Testis (tissue), 3 donors: Measurements from ENCODE around the gene OR1K1. TPM values are rescaled to one million over a fixed set of nuclear protein-coding genes. Genes with fewer than 3 reads are reported as not detected.
"Not testable (repeated sequence)": the region's sequence is repeated elsewhere in the genome, so short reads cannot be mapped to it uniquely, and the experiment has no call there.

ENCODE experiments used
- DNase-seq: peaks from one replicate; pipeline ENCODE4 v3.0.0-alpha.2; 2019
- H3K27ac ChIP-seq, 2 donors: fragments of 200-600 bp; sonication (generic); one replicate each; pipeline ENCODE4 v1.5.1; 2019
- H3K27me3 ChIP-seq: fragments of 200-600 bp; sonication (generic); one replicate; pipeline ENCODE4 v1.5.1; 2019
- H3K36me3 ChIP-seq: fragments of 200-600 bp; sonication (generic); one replicate; pipeline ENCODE4 v1.5.1; 2017; ENCODE audit warnings: low read depth; ENCODE audit errors: missing control alignments
- H3K4me1 ChIP-seq: fragments of 200-600 bp; sonication (generic); one replicate; pipeline ENCODE4 v1.5.1; 2019
- H3K4me3 ChIP-seq, 2 donors: fragments of 200-600 bp; sonication (generic); one replicate each; pipeline ENCODE4 v1.5.1; 2017 to 2019
- H3K9me3 ChIP-seq: fragments of 200-600 bp; sonication (generic); one replicate; pipeline ENCODE4 v1.5.1; 2017
- CTCF ChIP-seq, 3 experiments: fragments of 450-650 bp in 2 of 3; fragments of 200-600 bp in 1 of 3; sonication (generic) in 1 of 3; IDR thresholded peaks; one replicate each; pipeline ENCODE4 v1.5.1; 2016 to 2019; ENCODE audit warnings: antibody characterized with exemption in 3 of 3, mild to moderate bottlenecking in 2 of 3, moderate library complexity in 1 of 3
- POLR2A ChIP-seq: fragments of 450-650 bp; IDR thresholded peaks from one replicate; pipeline ENCODE4 v1.6.1; 2017; ENCODE audit warnings: antibody characterized with exemption, mild to moderate bottlenecking, moderate library complexity
- WGBS, 2 donors: methylation state at CpG; one replicate each; pipeline ENCODE4 v1.1.5; 2018; 5-methylcytosine and 5-hydroxymethylcytosine counted together
- intact Hi-C: fragments of 100-400 bp; cut with DNase I; formaldehyde crosslinking; loops from one replicate; pipeline ENCODE4 v1.15.1; 2023; ENCODE audit warnings: low total_unique reads
- polyA plus RNA-seq: library from polyadenylated mRNA; stranded (reverse); fragments of 350-450 nt; fragmentation: Illumina TruSeq; extraction: RNeasy Lipid Tissue Mini Kit (QIAGEN cat#74804); gene quantifications from one replicate; pipeline ENCODE4 v1.2.3, GENCODE V29; 2014; ENCODE audit warnings: low read depth, low replicate concordance; ENCODE audit not compliant: insufficient read depth
- total RNA-seq, 2 donors: library from RNA; depleted of rRNA; stranded (reverse); fragments of >200 nt; gene quantifications; one replicate each; pipeline ENCODE4 v1.2.3, GENCODE V29; 2016

Gene OR1K1
- total and polyA plus RNA-seq, 3 donors from 2014 or later, result not detected

DNA sequence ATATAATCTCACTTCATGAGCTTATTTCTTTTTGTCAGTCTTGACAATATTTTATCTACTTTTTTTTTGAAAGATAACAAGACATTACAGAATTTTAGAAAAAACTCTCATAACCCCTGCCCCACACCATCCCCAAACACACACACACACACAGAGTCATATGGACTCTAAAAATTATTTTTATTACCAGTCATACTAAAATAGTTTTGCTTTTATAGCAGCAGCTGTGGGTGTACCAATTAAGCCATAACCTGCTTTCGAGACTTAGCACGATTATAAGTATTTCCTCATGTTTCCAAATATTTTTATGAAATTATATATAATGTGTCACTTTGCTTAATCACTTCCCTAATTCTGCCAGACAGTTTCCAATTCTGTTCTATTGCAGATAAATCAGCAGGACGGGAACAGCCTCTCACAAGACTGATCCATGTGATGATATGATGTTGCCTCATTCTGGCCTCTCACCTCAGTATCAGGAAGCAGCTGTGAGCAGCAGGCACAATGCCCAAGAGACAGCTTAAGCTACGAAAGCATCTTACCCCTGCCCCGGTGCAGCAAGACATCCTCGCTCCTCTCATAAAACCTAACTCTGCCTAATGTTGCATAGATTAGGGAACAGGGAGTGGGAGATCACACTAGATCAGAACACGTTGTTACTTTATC, 21.5 kb downstream of the OR1K1 start:
- no peaks in the 10 kb centered on the region for H3K27me3 ChIP-seq
- H3K27ac ChIP-seq, result peak overlapping the region in 1 of 2 donors; percentile 11
- 34 to 48% methylated on average over 7 of the region's 7 CpGs for WGBS, 2 donors
- no peaks in the 10 kb centered on the region for H3K36me3 ChIP-seq
- DNase-seq, result peak; percentile 64
- H3K4me3 ChIP-seq, result no peak overlapping the region
- H3K9me3 ChIP-seq, result no peaks in the 10 kb centered on the region
- TF ChIP-seq POLR2A (no peak), CTCF (IDR thresholded peaks at IDR 0.05) (no peak)
- intact Hi-C loops, result no loop called here
- H3K4me1 ChIP-seq, result peaks cover 17% of the 10 kb centered on the region

GRCh38 chr9:122822056-122822455, 22.1 kb downstream of the OR1K1 start:
- no peaks in the 10 kb centered on the region for H3K36me3 ChIP-seq
- TF ChIP-seq CTCF (IDR thresholded peaks at IDR 0.05) (no peak), POLR2A (no peak)
- 78 to 83% methylated on average over 6 of the region's 6 CpGs for WGBS, 2 donors
- no peak overlapping the region for H3K4me3 ChIP-seq
- peak overlapping the region in 1 of 2 donors; percentile 11 for H3K27ac ChIP-seq
- H3K27me3 ChIP-seq, result no peaks in the 10 kb centered on the region
- no peak for DNase-seq
- peaks cover 23% of the 10 kb centered on the region for H3K4me1 ChIP-seq
- intact Hi-C loops, result no loop called here
- no peaks in the 10 kb centered on the region for H3K9me3 ChIP-seq

GRCh38 chr9:122822938-122823337, 23.0 kb downstream of the OR1K1 start:
- no peaks in the 10 kb centered on the region for H3K9me3 ChIP-seq
- H3K27me3 ChIP-seq, result no peaks in the 10 kb centered on the region
- 90 to 93% methylated on average over 4 of the region's 4 CpGs for WGBS, 2 donors
- H3K4me1 ChIP-seq, result peaks cover 27% of the 10 kb centered on the region
- DNase-seq, result no peak
- no peak overlapping the region for H3K27ac ChIP-seq
- intact Hi-C loops, result no loop called here
- H3K4me3 ChIP-seq, result no peak overlapping the region
- H3K36me3 ChIP-seq, result no peaks in the 10 kb centered on the region
- TF ChIP-seq CTCF (IDR thresholded peaks at IDR 0.05), result no peak
- TF ChIP-seq POLR2A, result no peak

- intact Hi-C loops, result no loop called here
- peak; percentile 31 for DNase-seq
- WGBS, 2 donors, result 1% methylated on average over 8 of the region's 8 CpGs
- Histone ChIP-seq H3K27ac (peak overlapping the region; percentile 96 to 97), H3K4me1 (peaks cover 15% of the 10 kb centered on the region), H3K9me3 (no peaks in the 10 kb centered on the region), H3K27me3 (no peaks in the 10 kb centered on the region), H3K4me3 (peak overlapping the region; percentile 97), H3K36me3 (no peaks in the 10 kb centered on the region)
- TF ChIP-seq CTCF (IDR thresholded peaks at IDR 0.05), result no peak
- TF ChIP-seq POLR2A, result no peak
Observed at GRCh38 chr9:122827761-122828093, 27.8 kb downstream of the OR1K1 start.

DNA sequence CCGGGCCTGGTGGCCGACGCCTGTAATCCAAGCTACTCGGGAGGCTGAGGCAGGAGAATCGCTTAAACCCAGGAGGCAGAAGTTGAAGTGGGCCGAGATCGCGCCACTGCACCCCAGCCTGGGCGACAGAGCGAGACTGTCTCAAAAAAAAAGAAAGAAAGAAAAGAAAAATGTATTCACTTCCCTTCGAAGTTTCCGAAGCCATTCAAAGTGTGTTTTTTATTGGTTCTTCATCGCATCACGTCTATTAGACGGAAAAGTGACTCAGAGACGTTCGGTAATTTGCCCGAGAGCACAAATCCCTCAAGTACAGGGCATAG, 29.0 kb downstream of the OR1K1 start:
- DNase-seq, H3K36me3 ChIP-seq, H3K9me3 ChIP-seq, intact Hi-C loops, H3K27me3 ChIP-seq: not testable (repeated sequence)
- peak overlapping the region; percentile 96 to 97 for H3K27ac ChIP-seq
- WGBS, 2 donors, result 47% methylated on average over 18 of the region's 18 CpGs
- peak overlapping the region; percentile 97 for H3K4me3 ChIP-seq
- peaks cover 15% of the 10 kb centered on the region for H3K4me1 ChIP-seq
